Colon (tissue), 2 donors: ENCODE measurements around the gene TP53TG5.

Experiments used
- FAIRE-seq: peaks from 2 replicates; lab custom pipeline; 2012; peaks lifted over from hg19 to GRCh38; lab: Jason Lieb, UNC
- donor health status: control.
- donor health status: control.

Gene TP53TG5

GRCh38 chr20:45323731-45324130 lies 54.4 kb downstream of the TP53TG5 start:
- FAIRE-seq = no peak

GRCh38 chr20:45322952-45323383 lies 55.2 kb downstream of the TP53TG5 start:
- FAIRE-seq = no peak
